ENCODE results near the gene RIMS4. TPM values are rescaled to one million over a fixed set of nuclear protein-coding genes. Genes with fewer than 3 reads are reported as not detected.
A peak's percentile ranks its signal among the peaks of the same experiment; 100 is the strongest.

The RIMS4 gene
- total and polyA plus RNA-seq, 7 donors = 0.01 to 0.73 (median 0.16) TPM

GRCh38 chr20:44706301-44707017, 103.9 kb downstream of the RIMS4 start:
- H3K36me3 ChIP-seq (ENCODE audit: insufficient read depth in 1 of 2, low read depth in 1 of 2) = no peaks in the 10 kb centered on the region
- H3K4me1 ChIP-seq = peaks cover 28% of the 10 kb centered on the region
- intact Hi-C loops (cut with DNase I) = no loop called here
- no peak for TF ChIP-seq CTCF (IDR thresholded peaks at IDR 0.05)
- ATAC-seq = peak; percentile 60 to 85 (median 74)
- no peak overlapping the region for H3K4me3 ChIP-seq
- WGBS, 3 donors = 20 to 25% (median 24%) methylated on average over 9 to 10 of the region's 10 CpGs
- peak; percentile 75 to 84 for DNase-seq
- no peaks in the 10 kb centered on the region for H3K27me3 ChIP-seq (ENCODE audit: insufficient read depth in 3 of 3, low read length in 2 of 3)
- no peaks in the 10 kb centered on the region for H3K9me3 ChIP-seq
- peak overlapping the region; percentile 56 for H3K27ac ChIP-seq

GRCh38 chr20:44705364-44706094, 104.8 kb downstream of the RIMS4 start:
- H3K36me3 ChIP-seq (ENCODE audit: insufficient read depth in 1 of 2, low read depth in 1 of 2) = no peaks in the 10 kb centered on the region
- no peak for TF ChIP-seq CTCF (IDR thresholded peaks at IDR 0.05)
- DNase-seq (no peak), ATAC-seq (no peak)
- H3K9me3 ChIP-seq = no peaks in the 10 kb centered on the region
- peaks cover 36% of the 10 kb centered on the region for H3K4me1 ChIP-seq
- H3K27me3 ChIP-seq (ENCODE audit: insufficient read depth in 3 of 3, low read length in 2 of 3) = no peaks in the 10 kb centered on the region
- intact Hi-C loops (cut with DNase I) = no loop called here
- WGBS, 3 donors = 77 to 88% (median 83%) methylated on average over 4 of the region's 4 CpGs
- H3K4me3 ChIP-seq = no peak overlapping the region
- peak overlapping the region; percentile 56 for H3K27ac ChIP-seq

- H3K4me3 ChIP-seq = no peak overlapping the region
- no peaks in the 10 kb centered on the region for H3K36me3 ChIP-seq (ENCODE audit: insufficient read depth in 1 of 2, low read depth in 1 of 2)
- TF ChIP-seq CTCF (IDR thresholded peaks at IDR 0.05) = no peak
- 61 to 64% (median 63%) methylated on average over 4 of the region's 4 CpGs for WGBS, 3 donors
- H3K9me3 ChIP-seq = no peaks in the 10 kb centered on the region
- H3K27me3 ChIP-seq (ENCODE audit: insufficient read depth in 3 of 3, low read length in 2 of 3) = no peaks in the 10 kb centered on the region
- intact Hi-C loops (cut with DNase I) = no loop called here
- no peak overlapping the region for H3K27ac ChIP-seq
- ATAC-seq (no peak), DNase-seq (peak; percentile 49 to 54)
- H3K4me1 ChIP-seq = peaks cover 36% of the 10 kb centered on the region
Observed at GRCh38 chr20:44704551-44704971, 105.8 kb downstream of the RIMS4 start.

- 74 to 91% (median 76%) methylated on average over 9 of the region's 9 CpGs for WGBS, 3 donors
- Histone ChIP-seq H3K4me1 (peaks cover 36% of the 10 kb centered on the region), H3K27me3 (ENCODE audit: insufficient read depth in 3 of 3, low read length in 2 of 3) (no peaks in the 10 kb centered on the region), H3K27ac (peak overlapping the region; percentile 68), H3K9me3 (no peaks in the 10 kb centered on the region), H3K36me3 (ENCODE audit: insufficient read depth in 1 of 2, low read depth in 1 of 2) (no peaks in the 10 kb centered on the region), H3K4me3 (no peak overlapping the region)
- DNase-seq = no peak
- intact Hi-C loops (cut with DNase I) = no loop called here
- ATAC-seq = no peak
- TF ChIP-seq CTCF (IDR thresholded peaks at IDR 0.05) = no peak
Observed at GRCh38 chr20:44703956-44704488, 106.3 kb downstream of the RIMS4 start.
